HepG2 (cell line): ENCODE data around the gene POP7. TPM values are rescaled to one million over a fixed set of nuclear protein-coding genes. Genes with fewer than 3 reads are reported as not detected.
A peak's percentile ranks its signal among the peaks of the same experiment; 100 is the strongest.

Source experiments
- BRCA1 ChIP-seq: sonication (generic); formaldehyde crosslinking; IDR thresholded peaks from 2 replicates; pipeline ENCODE4 v1.4.0; 2020; ENCODE audit warnings: missing genetic modification reagents
- CCDC6 ChIP-seq: sonication (generic); formaldehyde crosslinking; IDR thresholded peaks from 2 replicates; pipeline ENCODE4 v1.8.1; 2022; ENCODE audit warnings: mild to moderate bottlenecking, missing genetic modification reagents, moderate library complexity
- ETV5 ChIP-seq: IDR thresholded peaks from 2 replicates; pipeline ENCODE4 v1.6.1; 2018; ENCODE audit warnings: missing biosample characterization, missing genetic modification reagents, inconsistent platforms, borderline replicate concordance
- GATAD2A ChIP-seq: IDR thresholded peaks from 2 replicates; pipeline ENCODE4 v1.6.1; 2016
- GTF3A ChIP-seq: sonication (generic); formaldehyde crosslinking; conservative IDR thresholded peaks from 2 replicates; pipeline ENCODE4 v1.4.0; 2020; ENCODE audit warnings: mild to moderate bottlenecking, missing genetic modification reagents
- HES4 ChIP-seq: sonication (generic); formaldehyde crosslinking; IDR thresholded peaks from 2 replicates; pipeline ENCODE4 v1.9.0; 2021; ENCODE audit warnings: mild to moderate bottlenecking, missing genetic modification reagents, borderline replicate concordance
- HNF4A ChIP-seq: sonication (generic); formaldehyde crosslinking; IDR thresholded peaks from 2 replicates; pipeline ENCODE4 v1.4.0; 2020; ENCODE audit warnings: missing genetic modification reagents
- ISX ChIP-seq: sonication (generic); formaldehyde crosslinking; conservative IDR thresholded peaks from 2 replicates; pipeline ENCODE4 v1.5.0; 2020; ENCODE audit warnings: missing genetic modification reagents
- MYNN ChIP-seq: sonication (generic); formaldehyde crosslinking; IDR thresholded peaks from 2 replicates; pipeline ENCODE4 v1.4.0; 2020; ENCODE audit warnings: mild to moderate bottlenecking, low read depth, missing genetic modification reagents
- NFKB2 ChIP-seq: sonication (generic); formaldehyde crosslinking; IDR thresholded peaks from 2 replicates; pipeline ENCODE4 v1.4.0; 2020; ENCODE audit warnings: missing genetic modification reagents, borderline replicate concordance
- PCBP1 ChIP-seq: fragments of 200-400 bp; formaldehyde crosslinking; IDR thresholded peaks from 2 replicates; pipeline ENCODE4 v1.6.1; 2017; ENCODE audit warnings: mild to moderate bottlenecking, low read depth, low read length, borderline replicate concordance
- PTBP1 ChIP-seq: fragments of 200-400 bp; formaldehyde crosslinking; IDR thresholded peaks from 2 replicates; pipeline ENCODE4 v1.6.1; 2018; ENCODE audit warnings: low read length, low read depth; ENCODE audit not compliant: poor library complexity, severe bottlenecking
- TP53 ChIP-seq: sonication (generic); formaldehyde crosslinking; conservative IDR thresholded peaks from 2 replicates; pipeline ENCODE4 v1.4.0; 2020; ENCODE audit warnings: missing genetic modification reagents
- ZBTB7A ChIP-seq: sonication (generic); formaldehyde crosslinking; IDR thresholded peaks from 2 replicates; pipeline ENCODE4 v1.8.0; 2022; ENCODE audit warnings: mild to moderate bottlenecking, missing genetic modification reagents
- ZFYVE20 ChIP-seq: sonication (generic); formaldehyde crosslinking; IDR thresholded peaks from 2 replicates; pipeline ENCODE4 v1.8.0; 2023; ENCODE audit warnings: low read depth, mild to moderate bottlenecking, moderate library complexity, missing genetic modification reagents, borderline replicate concordance
- ZMYM3 ChIP-seq: sonication (generic); formaldehyde crosslinking; IDR thresholded peaks from 2 replicates; pipeline ENCODE4 v1.5.1; 2020; ENCODE audit warnings: mild to moderate bottlenecking, missing genetic modification reagents
- ZNF124 ChIP-seq: sonication (generic); formaldehyde crosslinking; IDR thresholded peaks from 2 replicates; pipeline ENCODE4 v1.4.0; 2020; ENCODE audit warnings: missing genetic modification reagents
- ZNF333 ChIP-seq: sonication (generic); formaldehyde crosslinking; IDR thresholded peaks from 2 replicates; pipeline ENCODE4 v1.4.0; 2020; ENCODE audit warnings: mild to moderate bottlenecking, missing genetic modification reagents, borderline replicate concordance
- ZNF556 ChIP-seq: sonication (generic); formaldehyde crosslinking; IDR thresholded peaks from 2 replicates; pipeline ENCODE4 v1.4.0; 2020; ENCODE audit warnings: mild to moderate bottlenecking, missing genetic modification reagents, borderline replicate concordance
- ZNF790 ChIP-seq: sonication (generic); formaldehyde crosslinking; IDR thresholded peaks from 2 replicates; pipeline ENCODE4 v1.8.0; 2022; ENCODE audit warnings: missing genetic modification reagents, mild to moderate bottlenecking, borderline replicate concordance
- ZSCAN25 ChIP-seq: sonication (generic); formaldehyde crosslinking; IDR thresholded peaks from 2 replicates; pipeline ENCODE4 v1.8.0; 2022; ENCODE audit warnings: mild to moderate bottlenecking, missing genetic modification reagents
- polyA plus RNA-seq, 8 experiments: library from polyadenylated mRNA; depleted of rRNA in 3 of 8; stranded (reverse) in 7 of 8; unstranded in 1 of 8; fragments of >200 nt; fragmentation: Illumina TruSeq in 4 of 8; extraction: Trizol in 4 of 8; gene quantifications; 2 replicates each; pipeline versions ENCODE4 v1.2.1 to v1.2.3, GENCODE V29; 2011 to 2016; ENCODE audit warnings: low read depth in 4 of 8, missing spikeins in 1 of 8, mixed read lengths in 1 of 8; ENCODE audit not compliant: insufficient read depth in 1 of 8
- total RNA-seq, 5 experiments: library from RNA; depleted of rRNA; stranded (reverse); fragments of >200 nt; fragmentation: Illumina TruSeq; extraction: Trizol; gene quantifications; 2 replicates each; pipeline ENCODE4 v1.2.3, GENCODE V29; 2016; ENCODE audit warnings: low read depth in 1 of 5
- TF ChIP-seq, protein P1 (sequence below): sonication (generic); formaldehyde crosslinking; IDR thresholded peaks from 2 replicates; pipeline ENCODE4 v1.8.0; 2022; ENCODE audit warnings: mild to moderate bottlenecking, missing genetic modification reagents, moderate library complexity
- TF ChIP-seq, protein P2 (sequence below): sonication (generic); formaldehyde crosslinking; IDR thresholded peaks from 2 replicates; pipeline ENCODE4 v1.5.1; 2020; ENCODE audit warnings: missing genetic modification reagents, mild to moderate bottlenecking, borderline replicate concordance
- TF ChIP-seq, protein P3 (sequence below): IDR thresholded peaks from 2 replicates; pipeline ENCODE4 v1.4.0; 2020; ENCODE audit warnings: mild to moderate bottlenecking, missing genetic modification reagents
- TF ChIP-seq, protein P4 (sequence below): sonication (generic); formaldehyde crosslinking; IDR thresholded peaks from 2 replicates; pipeline ENCODE4 v1.8.0; 2023; ENCODE audit warnings: mild to moderate bottlenecking, missing genetic modification reagents

POP7 gene
- total and polyA plus RNA-seq, 2 of the 13 experiments (the other 11 are each of a cell fraction or from before 2014, with no cell fraction given) = 63.9 to 91.1 TPM

DNA sequence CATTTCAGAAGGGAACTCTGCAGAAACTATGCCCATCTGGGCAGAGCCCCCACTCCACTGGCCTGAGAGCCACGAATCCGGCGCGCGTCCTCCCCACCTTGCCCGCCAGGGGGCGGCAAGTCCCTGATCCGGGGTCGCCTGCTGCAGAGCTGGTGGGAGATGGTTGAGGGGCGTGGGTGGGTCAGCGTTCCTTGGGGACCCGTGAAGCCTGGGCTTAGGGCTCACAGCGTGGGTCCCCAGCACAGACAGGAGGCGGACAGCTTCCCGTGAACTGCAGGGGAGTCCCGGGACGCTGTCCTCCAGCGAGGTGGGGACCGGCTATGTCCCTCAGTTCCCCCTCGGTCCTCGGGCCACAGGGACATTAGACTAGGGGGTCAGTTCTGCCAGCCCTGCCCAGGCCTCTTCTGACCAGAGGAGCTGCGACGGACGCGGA, 585 bp upstream of the POP7 start (continued):
- TF ChIP-seq, protein P1, sequence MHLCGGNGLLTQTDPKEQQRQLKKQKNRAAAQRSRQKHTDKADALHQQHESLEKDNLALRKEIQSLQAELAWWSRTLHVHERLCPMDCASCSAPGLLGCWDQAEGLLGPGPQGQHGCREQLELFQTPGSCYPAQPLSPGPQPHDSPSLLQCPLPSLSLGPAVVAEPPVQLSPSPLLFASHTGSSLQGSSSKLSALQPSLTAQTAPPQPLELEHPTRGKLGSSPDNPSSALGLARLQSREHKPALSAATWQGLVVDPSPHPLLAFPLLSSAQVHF (CRISPR knock-in tag) = 0 out of 2 replicates have a peak, but pooled peaks have one; percentile 11
- peak; percentile 61; the same call in 1 of the 2 replicates for TF ChIP-seq ETV5 (CRISPR knock-in tag)
- peak; percentile 14; the same call in 1 of the 2 replicates for TF ChIP-seq NFKB2 (CRISPR knock-in tag)
- peak; percentile 76; the same call in 1 of the 2 replicates for TF ChIP-seq ZNF333 (CRISPR knock-in tag)
- TF ChIP-seq, protein P2, sequence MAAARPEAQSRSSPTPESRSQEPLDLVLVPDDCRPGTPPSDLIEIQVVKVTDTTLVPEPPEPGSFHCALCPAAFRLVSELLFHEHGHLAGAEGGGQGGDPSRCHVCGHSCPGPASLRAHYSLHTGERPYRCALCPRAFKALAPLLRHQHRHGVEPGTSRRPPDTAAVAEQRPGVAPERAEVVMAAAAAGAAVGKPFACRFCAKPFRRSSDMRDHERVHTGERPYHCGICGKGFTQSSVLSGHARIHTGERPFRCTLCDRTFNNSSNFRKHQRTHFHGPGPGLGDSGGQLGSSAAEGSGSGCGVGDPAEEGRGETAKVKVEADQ = peak; percentile 82
- TF ChIP-seq ZNF556 (CRISPR knock-in tag) = no peak
- TF ChIP-seq GATAD2A (CRISPR knock-in tag) = no peak
- peak; percentile 23; the same call in 1 of the 2 replicates for TF ChIP-seq ZNF790
- 0 out of 2 replicates have a peak, but pooled peaks have one; percentile 16 for TF ChIP-seq ZMYM3 (CRISPR knock-in tag)
- no peak for TF ChIP-seq BRCA1
- TF ChIP-seq HNF4A (CRISPR knock-in tag) = peak; percentile 51; the same call in 1 of the 2 replicates
- peak; percentile 98 for TF ChIP-seq ZBTB7A (CRISPR knock-in tag)
- no peak for TF ChIP-seq PTBP1
- peak; percentile 25; the same call in 1 of the 2 replicates for TF ChIP-seq MYNN (CRISPR knock-in tag)
- TF ChIP-seq, protein P3, sequence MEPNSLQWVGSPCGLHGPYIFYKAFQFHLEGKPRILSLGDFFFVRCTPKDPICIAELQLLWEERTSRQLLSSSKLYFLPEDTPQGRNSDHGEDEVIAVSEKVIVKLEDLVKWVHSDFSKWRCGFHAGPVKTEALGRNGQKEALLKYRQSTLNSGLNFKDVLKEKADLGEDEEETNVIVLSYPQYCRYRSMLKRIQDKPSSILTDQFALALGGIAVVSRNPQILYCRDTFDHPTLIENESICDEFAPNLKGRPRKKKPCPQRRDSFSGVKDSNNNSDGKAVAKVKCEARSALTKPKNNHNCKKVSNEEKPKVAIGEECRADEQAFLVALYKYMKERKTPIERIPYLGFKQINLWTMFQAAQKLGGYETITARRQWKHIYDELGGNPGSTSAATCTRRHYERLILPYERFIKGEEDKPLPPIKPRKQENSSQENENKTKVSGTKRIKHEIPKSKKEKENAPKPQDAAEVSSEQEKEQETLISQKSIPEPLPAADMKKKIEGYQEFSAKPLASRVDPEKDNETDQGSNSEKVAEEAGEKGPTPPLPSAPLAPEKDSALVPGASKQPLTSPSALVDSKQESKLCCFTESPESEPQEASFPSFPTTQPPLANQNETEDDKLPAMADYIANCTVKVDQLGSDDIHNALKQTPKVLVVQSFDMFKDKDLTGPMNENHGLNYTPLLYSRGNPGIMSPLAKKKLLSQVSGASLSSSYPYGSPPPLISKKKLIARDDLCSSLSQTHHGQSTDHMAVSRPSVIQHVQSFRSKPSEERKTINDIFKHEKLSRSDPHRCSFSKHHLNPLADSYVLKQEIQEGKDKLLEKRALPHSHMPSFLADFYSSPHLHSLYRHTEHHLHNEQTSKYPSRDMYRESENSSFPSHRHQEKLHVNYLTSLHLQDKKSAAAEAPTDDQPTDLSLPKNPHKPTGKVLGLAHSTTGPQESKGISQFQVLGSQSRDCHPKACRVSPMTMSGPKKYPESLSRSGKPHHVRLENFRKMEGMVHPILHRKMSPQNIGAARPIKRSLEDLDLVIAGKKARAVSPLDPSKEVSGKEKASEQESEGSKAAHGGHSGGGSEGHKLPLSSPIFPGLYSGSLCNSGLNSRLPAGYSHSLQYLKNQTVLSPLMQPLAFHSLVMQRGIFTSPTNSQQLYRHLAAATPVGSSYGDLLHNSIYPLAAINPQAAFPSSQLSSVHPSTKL (CRISPR knock-in tag) = peak; percentile 9; the same call in 1 of the 2 replicates
- TF ChIP-seq, protein P4, sequence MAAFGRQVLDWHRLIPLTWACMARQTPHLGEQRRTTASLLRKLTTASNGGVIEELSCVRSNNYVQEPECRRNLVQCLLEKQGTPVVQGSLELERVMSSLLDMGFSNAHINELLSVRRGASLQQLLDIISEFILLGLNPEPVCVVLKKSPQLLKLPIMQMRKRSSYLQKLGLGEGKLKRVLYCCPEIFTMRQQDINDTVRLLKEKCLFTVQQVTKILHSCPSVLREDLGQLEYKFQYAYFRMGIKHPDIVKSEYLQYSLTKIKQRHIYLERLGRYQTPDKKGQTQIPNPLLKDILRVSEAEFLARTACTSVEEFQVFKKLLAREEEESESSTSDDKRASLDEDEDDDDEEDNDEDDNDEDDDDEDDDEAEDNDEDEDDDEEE = peak; percentile 82; the same call in 1 of the 2 replicates
- 0 out of 2 replicates have a peak, but pooled peaks have one; percentile 39 for TF ChIP-seq HES4 (CRISPR knock-in tag)
- peak; percentile 69 for TF ChIP-seq ZSCAN25 (CRISPR knock-in tag)
- TF ChIP-seq GTF3A (CRISPR knock-in tag) = no peak
- no peak for TF ChIP-seq ISX (CRISPR knock-in tag)
- no peak; the same call in 1 of the 2 replicates for TF ChIP-seq ZNF124 (CRISPR knock-in tag)
- peak; percentile 45; the same call in 1 of the 2 replicates for TF ChIP-seq ZFYVE20 (CRISPR knock-in tag)
- no peak for TF ChIP-seq CCDC6 (CRISPR knock-in tag)
- TF ChIP-seq PCBP1 = no peak
- TF ChIP-seq TP53 (CRISPR knock-in tag) = 0 out of 2 replicates have a peak, but pooled peaks have one; percentile 47
